ENCODE measurements around the gene OIT3.
"Not testable (repeated sequence)": the region's sequence is repeated elsewhere in the genome, so short reads cannot be mapped to it uniquely, and the experiment has no call there.

OIT3 gene

GRCh38 chr10:72898616-72899015 lies 5.1 kb downstream of the OIT3 start:
- no peaks in the 10 kb centered on the region for H3K36me3 ChIP-seq (ENCODE audit: control insufficient read depth in 2 of 2, insufficient read depth in 1 of 2, low read length in 2 of 2)
- H3K4me1 ChIP-seq (ENCODE audit: control insufficient read depth, insufficient read depth, low read length): no peaks in the 10 kb centered on the region
- no peak overlapping the region for H3K27ac ChIP-seq (ENCODE audit: extremely low read depth, low read depth, low read length)
- H3K9me3 ChIP-seq (ENCODE audit: control insufficient read depth, insufficient read depth, low read depth, low read length): no peaks in the 10 kb centered on the region
- TF ChIP-seq ZNF76 (tag by site-specific recombination; IDR thresholded peaks at IDR 0.05; ENCODE audit: borderline replicate concordance, low read depth) (no peak), ZNF521 (tag by site-specific recombination; IDR thresholded peaks at IDR 0.05) (no peak), ZNF184 (tag by site-specific recombination; IDR thresholded peaks at IDR 0.05) (no peak), ZNF146 (tag by site-specific recombination; IDR thresholded peaks at IDR 0.05) (no peak), ZNF114 (tag by site-specific recombination; IDR thresholded peaks at IDR 0.05) (no peak)
- no peak overlapping the region for H3K4me3 ChIP-seq (ENCODE audit: low read depth, low read length)
- CTCF ChIA-PET: no interaction called here
- POLR2A ChIA-PET: interaction anchor here (0.7 kb wide), 1 partner anchor 10 kb away, joined by 5 read pairs; no protein-coding TSS in a partner anchor

DNA sequence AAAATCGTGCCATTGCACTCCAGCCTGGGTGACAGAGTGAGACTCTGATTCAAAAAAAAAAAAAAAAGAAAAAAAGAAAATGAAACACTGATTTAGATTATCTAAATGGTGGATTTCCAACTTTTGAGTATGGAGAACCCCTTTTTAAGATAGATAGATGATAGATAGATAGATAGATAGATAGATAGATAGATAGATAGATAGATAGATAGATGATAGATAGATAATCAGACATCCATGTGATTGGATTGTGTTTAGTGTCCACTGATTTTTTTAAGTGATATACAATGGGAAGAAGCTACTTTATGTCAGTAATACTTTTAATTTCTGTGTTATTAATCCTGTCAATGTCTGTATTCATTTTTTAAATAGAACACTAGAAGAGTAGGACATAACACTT lies 6.0 kb downstream of the OIT3 start:
- no peaks in the 10 kb centered on the region for H3K36me3 ChIP-seq (ENCODE audit: control insufficient read depth in 2 of 2, insufficient read depth in 1 of 2, low read length in 2 of 2)
- H3K4me3 ChIP-seq (ENCODE audit: low read depth, low read length): no peak overlapping the region
- no peak overlapping the region for H3K27ac ChIP-seq (ENCODE audit: extremely low read depth, low read depth, low read length)
- no peaks in the 10 kb centered on the region for H3K4me1 ChIP-seq (ENCODE audit: control insufficient read depth, insufficient read depth, low read length)
- H3K9me3 ChIP-seq (ENCODE audit: control insufficient read depth, insufficient read depth, low read depth, low read length): no peaks in the 10 kb centered on the region
- ChIA-PET POLR2A (interaction anchor here (0.7 kb wide), 1 partner anchor 11 kb away, joined by 5 read pairs; no protein-coding TSS in a partner anchor), CTCF (no interaction called here)
- no peak for TF ChIP-seq MZF1 (tag by site-specific recombination; IDR thresholded peaks at IDR 0.05; ENCODE audit: borderline replicate concordance)
- no peak for TF ChIP-seq KLF10 (tag by site-specific recombination; IDR thresholded peaks at IDR 0.05)

DNA sequence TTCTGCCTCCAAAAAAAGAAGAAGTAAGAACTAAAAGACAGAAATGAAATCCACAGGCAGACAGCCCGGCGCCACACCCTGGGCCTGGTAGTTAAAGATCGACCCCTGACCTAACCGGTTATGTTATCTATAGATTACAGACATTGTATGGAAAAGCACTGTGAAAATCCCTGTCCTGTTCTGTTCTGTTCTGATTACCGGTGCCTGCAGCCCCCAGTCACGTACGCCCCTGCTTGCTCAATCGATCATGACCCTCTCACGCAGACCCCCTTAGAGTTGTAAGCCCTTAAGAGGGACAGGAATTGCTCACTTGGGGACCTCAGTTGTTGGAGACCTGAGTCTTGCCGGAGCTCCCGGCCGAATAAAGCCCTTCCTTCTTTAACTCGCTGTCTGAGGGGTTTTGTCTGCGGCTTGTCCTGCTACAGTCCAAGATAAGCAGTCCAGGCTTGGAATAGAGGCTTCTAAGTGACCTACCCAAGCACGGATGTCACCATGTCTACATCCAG lies 10.5 kb downstream of the OIT3 start:
- H3K4me3 ChIP-seq (ENCODE audit: low read depth, low read length); H3K4me1 ChIP-seq (ENCODE audit: control insufficient read depth, insufficient read depth, low read length); CTCF ChIA-PET; H3K27ac ChIP-seq (ENCODE audit: extremely low read depth, low read depth, low read length); H3K9me3 ChIP-seq (ENCODE audit: control insufficient read depth, insufficient read depth, low read depth, low read length); H3K36me3 ChIP-seq (ENCODE audit: control insufficient read depth in 2 of 2, insufficient read depth in 1 of 2, low read length in 2 of 2); POLR2A ChIA-PET: not testable (repeated sequence)

DNA sequence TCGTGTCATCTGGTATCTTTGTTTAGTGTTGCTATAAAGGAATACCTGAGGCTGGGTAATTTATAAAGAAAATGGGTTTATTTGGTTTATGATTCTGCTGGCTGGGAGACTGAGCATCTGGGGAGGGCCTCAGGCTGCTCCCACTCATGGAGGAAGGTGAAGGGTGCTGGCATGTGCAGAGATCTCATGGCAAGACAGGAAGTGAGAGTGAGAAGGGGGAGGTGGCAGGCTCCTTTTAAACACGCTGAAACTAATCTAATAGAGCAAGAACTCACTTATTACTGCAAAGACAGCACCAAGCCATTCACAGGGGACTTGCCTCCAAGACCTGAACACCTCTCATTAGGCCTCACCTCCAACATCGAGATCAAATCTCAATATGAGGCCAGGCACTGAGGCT lies 11.3 kb downstream of the OIT3 start:
- Histone ChIP-seq H3K36me3 (ENCODE audit: control insufficient read depth in 2 of 2, insufficient read depth in 1 of 2, low read length in 2 of 2) (no peaks in the 10 kb centered on the region), H3K27ac (ENCODE audit: extremely low read depth, low read depth, low read length) (no peak overlapping the region), H3K4me1 (ENCODE audit: control insufficient read depth, insufficient read depth, low read length) (no peaks in the 10 kb centered on the region), H3K4me3 (ENCODE audit: low read depth, low read length) (no peak overlapping the region), H3K9me3 (ENCODE audit: control insufficient read depth, insufficient read depth, low read depth, low read length) (no peaks in the 10 kb centered on the region)
- TF ChIP-seq HOXD13 (CRISPR knock-in tag; IDR thresholded peaks at IDR 0.05; ENCODE audit: borderline replicate concordance) (no peak), ZSCAN16 (tag by site-specific recombination; IDR thresholded peaks at IDR 0.05) (no peak), HOXC10 (CRISPR knock-in tag; IDR thresholded peaks at IDR 0.05) (no peak), ZBTB20 (tag by site-specific recombination; IDR thresholded peaks at IDR 0.05) (no peak), BCL11B (tag by site-specific recombination; IDR thresholded peaks at IDR 0.05; ENCODE audit: low read depth) (no peak)
- TF ChIP-seq, protein P1, sequence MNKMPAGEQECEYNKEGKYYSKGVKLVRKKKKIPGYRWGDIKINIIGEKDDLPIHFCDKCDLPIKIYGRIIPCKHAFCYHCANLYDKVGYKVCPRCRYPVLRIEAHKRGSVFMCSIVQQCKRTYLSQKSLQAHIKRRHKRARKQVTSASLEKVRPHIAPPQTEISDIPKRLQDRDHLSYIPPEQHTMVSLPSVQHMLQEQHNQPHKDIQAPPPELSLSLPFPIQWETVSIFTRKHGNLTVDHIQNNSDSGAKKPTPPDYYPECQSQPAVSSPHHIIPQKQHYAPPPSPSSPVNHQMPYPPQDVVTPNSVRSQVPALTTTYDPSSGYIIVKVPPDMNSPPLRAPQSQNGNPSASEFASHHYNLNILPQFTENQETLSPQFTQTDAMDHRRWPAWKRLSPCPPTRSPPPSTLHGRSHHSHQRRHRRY (tag by site-specific recombination; IDR thresholded peaks at IDR 0.05): no peak
- POLR2A ChIA-PET: no interaction called here
- CTCF ChIA-PET: no interaction called here

DNA sequence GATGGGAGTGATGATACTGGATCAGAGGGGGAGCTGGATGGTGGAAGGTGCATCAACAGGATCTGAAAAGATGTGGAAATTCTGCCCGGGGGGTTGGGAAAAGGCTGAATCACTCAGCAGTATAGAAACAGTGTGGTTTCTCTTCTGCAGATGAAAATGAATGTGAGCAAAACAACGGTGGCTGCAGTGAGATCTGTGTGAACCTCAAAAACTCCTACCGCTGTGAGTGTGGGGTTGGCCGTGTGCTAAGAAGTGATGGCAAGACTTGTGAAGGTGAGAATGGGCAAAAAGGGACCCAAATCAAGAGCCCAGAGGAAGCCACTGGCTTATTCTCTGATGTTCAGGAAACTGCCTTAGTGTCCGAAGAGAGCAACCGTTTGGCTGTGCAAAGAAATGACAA lies 12.9 kb downstream of the OIT3 start:
- H3K36me3 ChIP-seq (ENCODE audit: control insufficient read depth in 2 of 2, insufficient read depth in 1 of 2, low read length in 2 of 2): no peaks in the 10 kb centered on the region
- H3K9me3 ChIP-seq (ENCODE audit: control insufficient read depth, insufficient read depth, low read depth, low read length): no peaks in the 10 kb centered on the region
- no peaks in the 10 kb centered on the region for H3K4me1 ChIP-seq (ENCODE audit: control insufficient read depth, insufficient read depth, low read length)
- no peak overlapping the region for H3K27ac ChIP-seq (ENCODE audit: extremely low read depth, low read depth, low read length)
- TF ChIP-seq ZNF37A (tag by site-specific recombination; IDR thresholded peaks at IDR 0.05): no peak
- TF ChIP-seq ZNF704 (tag by site-specific recombination; IDR thresholded peaks at IDR 0.05): no peak
- TF ChIP-seq, protein P2, sequence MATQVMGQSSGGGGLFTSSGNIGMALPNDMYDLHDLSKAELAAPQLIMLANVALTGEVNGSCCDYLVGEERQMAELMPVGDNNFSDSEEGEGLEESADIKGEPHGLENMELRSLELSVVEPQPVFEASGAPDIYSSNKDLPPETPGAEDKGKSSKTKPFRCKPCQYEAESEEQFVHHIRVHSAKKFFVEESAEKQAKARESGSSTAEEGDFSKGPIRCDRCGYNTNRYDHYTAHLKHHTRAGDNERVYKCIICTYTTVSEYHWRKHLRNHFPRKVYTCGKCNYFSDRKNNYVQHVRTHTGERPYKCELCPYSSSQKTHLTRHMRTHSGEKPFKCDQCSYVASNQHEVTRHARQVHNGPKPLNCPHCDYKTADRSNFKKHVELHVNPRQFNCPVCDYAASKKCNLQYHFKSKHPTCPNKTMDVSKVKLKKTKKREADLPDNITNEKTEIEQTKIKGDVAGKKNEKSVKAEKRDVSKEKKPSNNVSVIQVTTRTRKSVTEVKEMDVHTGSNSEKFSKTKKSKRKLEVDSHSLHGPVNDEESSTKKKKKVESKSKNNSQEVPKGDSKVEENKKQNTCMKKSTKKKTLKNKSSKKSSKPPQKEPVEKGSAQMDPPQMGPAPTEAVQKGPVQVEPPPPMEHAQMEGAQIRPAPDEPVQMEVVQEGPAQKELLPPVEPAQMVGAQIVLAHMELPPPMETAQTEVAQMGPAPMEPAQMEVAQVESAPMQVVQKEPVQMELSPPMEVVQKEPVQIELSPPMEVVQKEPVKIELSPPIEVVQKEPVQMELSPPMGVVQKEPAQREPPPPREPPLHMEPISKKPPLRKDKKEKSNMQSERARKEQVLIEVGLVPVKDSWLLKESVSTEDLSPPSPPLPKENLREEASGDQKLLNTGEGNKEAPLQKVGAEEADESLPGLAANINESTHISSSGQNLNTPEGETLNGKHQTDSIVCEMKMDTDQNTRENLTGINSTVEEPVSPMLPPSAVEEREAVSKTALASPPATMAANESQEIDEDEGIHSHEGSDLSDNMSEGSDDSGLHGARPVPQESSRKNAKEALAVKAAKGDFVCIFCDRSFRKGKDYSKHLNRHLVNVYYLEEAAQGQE (tag by site-specific recombination; IDR thresholded peaks at IDR 0.05): no peak
- TF ChIP-seq INSM2 (tag by site-specific recombination; IDR thresholded peaks at IDR 0.05): no peak
- no peak overlapping the region for H3K4me3 ChIP-seq (ENCODE audit: low read depth, low read length)
- ChIA-PET CTCF (interaction anchor here (0.6 kb wide), 1 partner anchor 14 kb away, joined by 3 read pairs; no protein-coding TSS in a partner anchor), POLR2A (no interaction called here)
